ENCODE data around the gene TAX1BP1. TPM values are rescaled to one million over a fixed set of nuclear protein-coding genes. Genes with fewer than 3 reads are reported as not detected.

Gene TAX1BP1
- total and polyA plus RNA-seq, 2 donors (not counting 3 experiments of a cell fraction or from before 2014, with no cell fraction given) = 77.7 to 93.2 TPM

- intact Hi-C loops (cut with micrococcal nuclease) (loop anchor here (10.0 kb wide), 1 partner anchor 315 kb away; no protein-coding TSS in a partner anchor), dilution Hi-C loops (cut with MboI; ENCODE audit: extremely low pct_ligation_motif_present, low sequenced_read_pairs) (no loop called here)
- H3K9me3 ChIP-seq (replicated peaks; ENCODE audit: control insufficient read depth, insufficient read depth, low read length) = no peaks in the 10 kb centered on the region
- BruUV-seq (replicated peaks) = no TSS peak
- no peak overlapping the region for H3K27ac ChIP-seq (ENCODE audit: insufficient read depth, low read depth, low read length)
- H3K79me2 ChIP-seq (ENCODE audit: control insufficient read depth, insufficient read depth, low read length) = peaks cover 3% of the 10 kb centered on the region
- H3K4me1 ChIP-seq (ENCODE audit: control insufficient read depth, extremely low read depth, insufficient read depth, low read length) = peaks cover 11% of the 10 kb centered on the region
- no peaks in the 10 kb centered on the region for H3K9me1 ChIP-seq (replicated peaks; ENCODE audit: control insufficient read depth, extremely low read depth, insufficient read depth, low read length)
- ChIA-PET POLR2A (no interaction called here), CTCF (interaction anchor here (1.9 kb wide), 1 partner anchor 35 kb away, joined by 5 read pairs; no protein-coding TSS in a partner anchor)
- H3K36me3 ChIP-seq (ENCODE audit: control insufficient read depth in 2 of 2, extremely low read depth in 1 of 2, insufficient read depth in 2 of 2, low read length in 2 of 2) = peaks cover 0 to 3% of the 10 kb centered on the region in 2 experiments
- H3K9ac ChIP-seq (replicated peaks; ENCODE audit: extremely low read depth, insufficient read depth, low read length) = no peak overlapping the region
- no peaks in the 10 kb centered on the region for H4K20me1 ChIP-seq (replicated peaks; ENCODE audit: control insufficient read depth, extremely low read depth, insufficient read depth, low read length)
- H3K4me2 ChIP-seq (ENCODE audit: insufficient read depth, low read length) = no peak overlapping the region
- no peak overlapping the region for H2AFZ ChIP-seq (ENCODE audit: low read depth, low read length)
- FAIRE-seq = no peak
- no peak for DNase-seq (ENCODE audit: low read depth, low spot score)
- H3K4me3 ChIP-seq (replicated peaks in 1 of 3; ENCODE audit: insufficient read depth in 1 of 3, low read depth in 1 of 3, low read length in 3 of 3) = no peak overlapping the region
- TF ChIP-seq EZH2 (IDR thresholded peaks at IDR 0.05; ENCODE audit: borderline replicate concordance, low read depth, low read length, severe bottlenecking) = no peak
- H3K27me3 ChIP-seq (ENCODE audit: control insufficient read depth in 2 of 2, insufficient read depth in 2 of 2, low read length in 2 of 2) = no peaks in the 10 kb centered on the region
Measured at GRCh38 chr7:27779873-27780272, 39.9 kb downstream of the TAX1BP1 start.

- Histone ChIP-seq H3K36me3 (ENCODE audit: control insufficient read depth in 2 of 2, extremely low read depth in 1 of 2, insufficient read depth in 2 of 2, low read length in 2 of 2) (peaks cover 3 to 4% of the 10 kb centered on the region in 2 experiments), H3K4me2 (ENCODE audit: insufficient read depth, low read length) (no peak overlapping the region), H3K27ac (ENCODE audit: insufficient read depth, low read depth, low read length) (no peak overlapping the region), H3K79me2 (ENCODE audit: control insufficient read depth, insufficient read depth, low read length) (peaks cover 3% of the 10 kb centered on the region), H3K27me3 (ENCODE audit: control insufficient read depth in 2 of 2, insufficient read depth in 2 of 2, low read length in 2 of 2) (no peaks in the 10 kb centered on the region), H3K9me3 (replicated peaks; ENCODE audit: control insufficient read depth, insufficient read depth, low read length) (no peaks in the 10 kb centered on the region), H3K9me1 (replicated peaks; ENCODE audit: control insufficient read depth, extremely low read depth, insufficient read depth, low read length) (no peaks in the 10 kb centered on the region), H3K4me3 (replicated peaks in 1 of 3; ENCODE audit: insufficient read depth in 1 of 3, low read depth in 1 of 3, low read length in 3 of 3) (no peak overlapping the region), H4K20me1 (replicated peaks; ENCODE audit: control insufficient read depth, extremely low read depth, insufficient read depth, low read length) (no peaks in the 10 kb centered on the region), H2AFZ (ENCODE audit: low read depth, low read length) (no peak overlapping the region), H3K4me1 (ENCODE audit: control insufficient read depth, extremely low read depth, insufficient read depth, low read length) (peaks cover 11% of the 10 kb centered on the region), H3K9ac (replicated peaks; ENCODE audit: extremely low read depth, insufficient read depth, low read length) (no peak overlapping the region)
- BruUV-seq (replicated peaks) = no TSS peak
- dilution Hi-C loops (cut with MboI; ENCODE audit: extremely low pct_ligation_motif_present, low sequenced_read_pairs) (no loop called here), intact Hi-C loops (cut with micrococcal nuclease) (no loop called here)
- TF ChIP-seq CTCF (IDR thresholded peaks at IDR 0.05; ENCODE audit: extremely low read depth in 1 of 2, insufficient read depth in 1 of 2, low read depth in 1 of 2, low read length in 2 of 2) (no peak), MYC (IDR thresholded peaks at IDR 0.05; ENCODE audit: low read depth, low read length) (no peak), GATA2 (IDR thresholded peaks at IDR 0.05; ENCODE audit: insufficient read depth, insufficient read length, low read depth, low read length) (no peak), EZH2 (IDR thresholded peaks at IDR 0.05; ENCODE audit: borderline replicate concordance, low read depth, low read length, severe bottlenecking) (no peak), JUN (IDR thresholded peaks at IDR 0.05; ENCODE audit: borderline replicate concordance, insufficient read depth, insufficient read length, low read depth) (no peak), MAX (IDR thresholded peaks at IDR 0.05; ENCODE audit: insufficient read depth, insufficient read length) (no peak), POLR2AphosphoS5 (IDR thresholded peaks at IDR 0.05; ENCODE audit: insufficient read depth, low read depth, low read length) (no peak), FOS (IDR thresholded peaks at IDR 0.05; ENCODE audit: borderline replicate concordance, insufficient read depth, low read length) (no peak), POLR2A (IDR thresholded peaks at IDR 0.05; ENCODE audit: low read depth, low read length) (no peak)
- no peak for DNase-seq (ENCODE audit: low read depth, low spot score)
- ChIA-PET POLR2A (no interaction called here), CTCF (no interaction called here)
- no peak for FAIRE-seq
Measured at GRCh38 chr7:27781188-27781587, 41.2 kb downstream of the TAX1BP1 start.

Data from endothelial cell of umbilical vein (primary cell).